SK-N-MC (cell line): Measurements from ENCODE around the gene WTAP.

ENCODE experiments used
- DNase-seq: peaks from one replicate; pipeline ENCODE4 v3.0.0-alpha.2; 2011; ENCODE audit warnings: low read depth, low spot score
- H3K27ac ChIP-seq: fragments of 200-600 bp; sonication (generic); 2 replicates; pipeline ENCODE4 v1.5.1; 2016; ENCODE audit warnings: mixed run types
- H3K36me3 ChIP-seq: fragments of 200-600 bp; sonication (generic); 2 replicates; pipeline ENCODE4 v1.6.1; 2017; ENCODE audit warnings: antibody characterized with exemption, low read length, mixed read lengths; ENCODE audit not compliant: insufficient read depth
- H3K4me3 ChIP-seq: fragments of 200-600 bp; sonication (generic); 2 replicates; pipeline ENCODE4 v1.5.1; 2016
- H3K9ac ChIP-seq: fragments of 200-600 bp; sonication (generic); 2 replicates; pipeline ENCODE4 v1.8.0; 2017; ENCODE audit warnings: mixed run types, mixed read lengths; ENCODE audit not compliant: insufficient read length
- H3K9me3 ChIP-seq: fragments of 200-600 bp; sonication (generic); 2 replicates; pipeline ENCODE4 v1.6.1; 2017; ENCODE audit warnings: low read depth, mild to moderate bottlenecking, antibody characterized with exemption, low read length, moderate library complexity, mixed read lengths
- EZH2 ChIP-seq: fragments of 200-600 bp; sonication (generic); IDR thresholded peaks from one replicate; pipeline ENCODE4 v1.6.1; 2017; ENCODE audit warnings: antibody characterized with exemption
- FOXP2 ChIP-seq: optimal IDR thresholded peaks from 2 replicates; pipeline ENCODE3; 2011; ENCODE audit warnings: mild to moderate bottlenecking, moderate library complexity; ENCODE audit not compliant: insufficient read depth; ENCODE audit errors: extremely low read length, control extremely low read depth
- POLR2AphosphoS5 ChIP-seq: IDR thresholded peaks from 2 replicates; pipeline ENCODE4 v1.6.1; 2012; ENCODE audit warnings: mild to moderate bottlenecking, low read depth, low read length, borderline replicate concordance

WTAP gene

DNA sequence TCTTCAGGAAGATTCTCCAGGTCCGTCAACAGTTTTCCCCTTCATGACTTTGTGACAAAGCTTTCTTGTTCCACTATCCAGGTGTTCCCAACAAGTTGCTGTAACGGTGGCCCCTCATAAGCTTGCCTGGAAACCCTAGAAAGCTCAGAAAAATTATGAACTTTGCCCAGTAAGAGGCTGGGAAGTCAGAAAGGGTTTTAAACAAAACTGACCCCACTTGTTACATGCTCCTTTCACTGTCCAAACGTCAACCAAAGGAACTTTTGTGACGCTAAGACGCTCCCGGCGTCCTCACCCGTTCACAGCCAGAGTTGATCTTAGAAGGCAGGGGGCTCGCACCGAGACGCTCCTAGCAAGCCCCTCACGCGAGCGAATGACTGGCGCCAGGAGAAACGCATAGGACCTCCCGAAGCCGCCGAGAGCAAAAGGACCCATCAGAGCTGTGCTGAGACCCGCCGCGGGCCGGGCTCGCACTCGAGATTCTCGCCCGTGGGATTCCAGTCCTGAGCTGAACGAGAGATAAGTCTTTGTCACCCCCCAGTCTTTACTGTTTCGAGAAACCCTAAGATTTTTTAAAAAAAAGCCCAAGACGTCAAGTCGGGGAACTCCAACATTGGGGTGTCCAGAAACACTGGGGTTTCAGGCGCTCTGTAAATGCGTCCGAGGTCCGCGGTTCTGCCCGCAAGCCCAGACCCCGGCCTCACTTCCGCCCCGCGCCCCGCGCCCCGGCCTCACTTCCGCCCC is 34.0 kb downstream of the WTAP start:
- TF ChIP-seq POLR2AphosphoS5 (no peak), FOXP2 (no peak), EZH2 (no peak)
- Histone ChIP-seq H3K27ac (peak overlapping the region; percentile 96), H3K9me3 (no peaks in the 10 kb centered on the region), H3K36me3 (peaks cover 61% of the 10 kb centered on the region), H3K9ac (peak overlapping the region; percentile 97), H3K4me3 (peak overlapping the region; percentile 93)
- no peak for DNase-seq

DNA sequence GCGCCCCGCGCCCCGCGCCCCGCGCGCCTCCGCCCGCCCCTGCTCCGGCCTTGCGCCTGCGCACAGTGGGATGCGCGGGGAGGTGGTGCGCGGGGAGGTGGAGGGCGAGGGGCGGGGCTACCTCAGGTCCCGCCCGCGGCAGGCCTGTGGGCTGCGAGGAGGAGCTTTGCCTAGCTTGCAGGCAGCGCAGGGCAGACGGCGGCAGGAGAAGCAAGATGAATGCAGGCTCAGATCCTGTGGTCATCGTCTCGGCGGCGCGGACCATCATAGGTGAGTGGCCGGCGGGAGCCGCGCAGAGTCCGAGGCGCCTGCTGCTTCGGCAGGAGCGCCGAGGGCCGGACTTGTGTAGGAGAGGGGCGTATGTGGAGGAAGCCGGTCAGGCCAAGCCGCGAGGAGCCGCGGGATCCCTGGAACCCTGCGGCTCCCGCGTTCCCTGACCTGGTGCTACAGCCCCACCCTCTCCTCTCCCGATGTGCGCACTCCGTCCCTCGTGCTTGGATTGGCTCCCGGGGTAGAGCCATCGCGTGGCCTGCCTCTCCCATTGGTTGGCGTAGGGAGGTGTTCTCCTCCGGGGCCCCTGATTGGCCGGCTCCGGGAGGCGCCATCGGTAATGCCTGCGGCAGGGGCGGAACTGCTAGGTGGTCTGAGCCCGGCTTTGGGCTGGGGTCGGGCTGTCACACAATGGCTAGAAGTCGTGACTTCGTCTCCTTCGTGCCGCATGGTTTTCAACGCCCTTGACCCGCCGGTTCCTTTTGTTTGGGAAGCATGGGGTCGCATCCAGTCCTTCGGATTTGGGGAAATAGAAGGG is 34.8 kb downstream of the WTAP start, which contains the start of gene ACAT2:
Gene ACAT2 (plus strand): TSS at position 173 of the 808 bp plus-strand sequence. CDS start 43 bp downstream, at position 216.
- Histone ChIP-seq H3K36me3 (peaks cover 63% of the 10 kb centered on the region), H3K4me3 (peak within 1 kb of the TSS; percentile 93), H3K27ac (peak within 1 kb of the TSS; percentile 96), H3K9me3 (no peaks in the 10 kb centered on the region), H3K9ac (peak within 1 kb of the TSS; percentile 97)
- TF ChIP-seq FOXP2 (no peak), POLR2AphosphoS5 (peak; percentile 85)
- peak; percentile 48 for DNase-seq

DNA sequence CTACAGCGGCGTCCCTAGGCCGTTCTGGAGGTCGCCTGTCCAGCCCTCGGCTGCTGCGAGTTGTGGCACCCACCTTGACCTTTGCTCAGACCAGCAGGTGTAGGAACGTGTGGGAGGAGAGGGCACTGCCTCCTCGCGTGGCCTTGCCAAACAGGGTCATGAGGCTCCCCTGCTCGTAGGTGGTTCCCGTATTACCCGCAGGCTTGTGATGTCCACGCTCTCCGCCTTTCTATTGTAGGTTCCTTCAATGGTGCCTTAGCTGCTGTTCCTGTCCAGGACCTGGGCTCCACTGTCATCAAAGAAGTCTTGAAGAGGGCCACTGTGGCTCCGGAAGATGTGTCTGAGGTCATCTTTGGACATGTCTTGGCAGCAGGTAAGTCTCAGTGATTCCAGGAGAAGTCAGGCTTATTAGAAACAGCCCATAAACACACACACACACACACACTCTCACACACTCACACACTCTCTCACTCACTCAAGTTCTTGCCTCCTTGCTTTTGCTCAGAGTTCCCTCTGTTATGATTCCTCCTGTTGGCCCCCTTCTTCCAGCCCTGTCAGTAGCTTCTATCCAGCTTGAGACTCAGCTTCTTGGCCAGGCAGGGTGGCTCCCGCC is 35.5 kb downstream of the WTAP start:
- Histone ChIP-seq H3K9me3 (no peaks in the 10 kb centered on the region), H3K27ac (peak overlapping the region; percentile 47; the same call in 1 of the 2 replicates), H3K4me3 (peak overlapping the region; percentile 93), H3K36me3 (peaks cover 63% of the 10 kb centered on the region), H3K9ac (peak overlapping the region; percentile 66)
- TF ChIP-seq EZH2, result no peak
- DNase-seq, result no peak

DNA sequence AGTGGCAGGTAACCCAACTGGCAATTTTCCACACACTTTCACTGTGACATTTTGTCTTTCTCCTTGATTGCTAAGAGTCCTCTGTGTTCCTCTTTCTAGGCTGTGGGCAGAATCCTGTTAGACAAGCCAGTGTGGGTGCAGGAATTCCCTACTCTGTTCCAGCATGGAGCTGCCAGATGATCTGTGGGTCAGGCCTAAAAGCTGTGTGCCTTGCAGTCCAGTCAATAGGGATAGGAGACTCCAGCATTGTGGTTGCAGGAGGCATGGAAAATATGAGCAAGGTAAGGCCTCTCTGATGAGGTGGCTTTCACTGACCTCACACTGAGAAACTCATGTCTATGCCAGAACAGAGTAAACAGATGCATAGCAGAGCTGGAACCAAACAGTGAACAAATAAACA is 39.6 kb downstream of the WTAP start:
- Histone ChIP-seq H3K4me3 (no peak overlapping the region), H3K9ac (no peak overlapping the region), H3K36me3 (peaks cover 86% of the 10 kb centered on the region), H3K9me3 (no peaks in the 10 kb centered on the region), H3K27ac (no peak overlapping the region)
- no peak for TF ChIP-seq FOXP2
- no peak for TF ChIP-seq EZH2
- TF ChIP-seq POLR2AphosphoS5, result no peak
- no peak for DNase-seq

DNA sequence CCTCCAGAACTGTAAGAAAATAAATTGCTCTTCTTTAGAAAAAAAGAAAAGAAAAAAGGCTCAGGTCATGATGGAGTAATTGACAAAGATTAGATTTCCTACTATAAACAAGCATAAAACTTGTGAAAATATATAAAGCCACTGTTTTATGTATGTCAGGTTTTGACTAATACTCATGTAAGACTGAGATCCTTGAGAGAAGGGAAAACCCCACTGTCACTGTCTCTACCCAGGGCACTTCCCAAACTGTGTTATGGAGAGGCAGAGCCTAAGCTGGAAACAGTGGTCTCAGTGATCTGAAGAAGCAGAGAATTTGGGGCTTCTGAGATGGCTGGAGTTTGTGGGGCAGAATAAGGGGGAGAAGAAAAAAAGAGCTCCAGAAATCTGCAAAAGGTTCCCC is 42.2 kb downstream of the WTAP start:
- no peak for DNase-seq
- Histone ChIP-seq H3K9me3 (no peaks in the 10 kb centered on the region), H3K4me3 (no peak overlapping the region), H3K36me3 (peaks cover 97% of the 10 kb centered on the region), H3K9ac (no peak overlapping the region), H3K27ac (no peak overlapping the region)
- TF ChIP-seq EZH2, result no peak
- no peak for TF ChIP-seq FOXP2
- no peak for TF ChIP-seq POLR2AphosphoS5

DNA sequence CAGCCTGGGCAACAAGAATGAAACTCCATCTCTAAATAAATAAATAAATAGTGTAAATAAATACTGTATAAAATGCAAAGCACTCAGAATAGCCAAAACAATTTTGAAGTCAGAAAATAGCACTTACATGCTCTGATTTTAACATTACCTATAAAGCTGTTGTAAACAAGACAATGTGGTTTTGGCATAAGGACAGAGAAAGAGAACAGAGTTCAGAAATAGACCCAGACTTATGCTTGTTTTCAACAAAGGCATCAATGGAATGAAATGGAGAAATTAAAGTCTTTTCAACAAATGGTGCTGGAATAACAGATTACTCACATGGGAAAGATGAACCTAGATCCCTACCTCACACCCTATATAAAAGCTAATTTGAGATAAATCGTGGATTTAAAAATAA is 44.9 kb downstream of the WTAP start:
- peaks cover 97% of the 10 kb centered on the region for H3K36me3 ChIP-seq
- TF ChIP-seq POLR2AphosphoS5 (no peak), EZH2 (no peak), FOXP2 (no peak)

DNA sequence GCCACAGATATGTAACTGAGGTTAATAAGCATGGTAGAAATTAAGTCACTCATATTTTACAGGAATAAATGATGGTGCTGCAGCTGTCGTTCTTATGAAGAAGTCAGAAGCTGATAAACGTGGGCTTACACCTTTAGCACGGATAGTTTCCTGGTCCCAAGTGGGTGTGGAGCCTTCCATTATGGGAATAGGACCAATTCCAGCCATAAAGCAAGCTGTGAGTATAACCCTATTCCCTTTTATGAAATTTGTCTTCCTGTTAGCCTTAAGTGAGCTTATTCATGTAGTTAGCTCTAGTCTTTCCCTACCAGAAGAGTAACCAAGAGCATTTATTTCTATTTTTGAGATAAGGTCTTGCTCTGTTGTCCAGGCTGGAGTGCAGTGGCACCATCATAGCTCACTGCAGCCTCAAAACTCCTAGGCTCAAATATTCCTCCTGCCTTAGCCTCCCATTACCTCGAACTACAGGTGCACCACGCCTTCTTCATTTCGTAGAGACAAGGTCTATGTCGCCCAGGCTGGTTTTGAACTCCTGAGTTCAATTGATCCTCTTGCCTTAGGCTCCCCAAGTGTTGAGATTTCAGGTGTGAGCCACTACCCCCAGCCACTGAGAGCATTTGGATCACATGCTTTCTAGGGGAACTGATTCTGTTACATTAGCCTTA is 50.1 kb downstream of the WTAP start:
- TF ChIP-seq POLR2AphosphoS5, result peak; percentile 30; the same call in 1 of the 2 replicates
- no peak for TF ChIP-seq FOXP2
- TF ChIP-seq EZH2, result no peak
- no peak for DNase-seq
- Histone ChIP-seq H3K36me3 (peaks cover 100% of the 10 kb centered on the region), H3K9me3 (no peaks in the 10 kb centered on the region), H3K4me3 (no peak overlapping the region), H3K9ac (no peak overlapping the region), H3K27ac (peak overlapping the region; percentile 38; the same call in 1 of the 2 replicates)

More for the DNA sequence above, 44.9 kb downstream of the WTAP start:
- no peak overlapping the region for H3K4me3 ChIP-seq
- H3K27ac ChIP-seq, result no peak overlapping the region
- no peak overlapping the region for H3K9ac ChIP-seq
- H3K9me3 ChIP-seq, result no peaks in the 10 kb centered on the region
- DNase-seq, result no peak

DNA sequence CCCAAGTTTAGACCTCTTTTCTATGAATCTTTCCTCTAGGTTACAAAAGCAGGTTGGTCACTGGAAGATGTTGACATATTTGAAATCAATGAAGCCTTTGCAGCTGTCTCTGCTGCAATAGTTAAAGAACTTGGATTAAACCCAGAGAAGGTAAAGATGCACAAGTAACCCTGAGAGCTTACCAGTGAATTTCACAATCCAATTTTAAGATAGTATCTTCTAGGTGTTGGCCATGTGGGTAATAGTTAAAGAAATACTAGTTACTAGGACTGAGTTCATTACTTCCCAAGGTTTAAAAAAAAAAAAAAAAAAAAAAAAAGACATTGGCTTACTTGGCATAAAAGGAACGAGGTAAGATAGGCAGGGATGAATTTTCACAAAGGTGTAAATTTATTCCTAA is 50.8 kb downstream of the WTAP start:
- Histone ChIP-seq H3K9ac (no peak overlapping the region), H3K36me3 (peaks cover 100% of the 10 kb centered on the region), H3K4me3 (no peak overlapping the region), H3K9me3 (no peaks in the 10 kb centered on the region), H3K27ac (peak overlapping the region; percentile 56; the same call in 1 of the 2 replicates)
- no peak for DNase-seq
- TF ChIP-seq POLR2AphosphoS5 (no peak), EZH2 (no peak), FOXP2 (no peak)
